Tibial artery (tissue), 4 donors: ENCODE data around the gene SLC25A33.

Experiments
- DNase-seq, 2 donors: peaks; one replicate each; pipeline ENCODE4 v3.0.0-alpha.2; 2019
- H3K27ac ChIP-seq, 2 donors: fragments of 200-600 bp; sonication (generic) in 1 of 2; 1 replicate in 1 of 2; 2 replicates in 1 of 2; pipeline ENCODE4 v1.5.1; 2018 to 2019; ENCODE audit warnings: mild to moderate bottlenecking in 1 of 2
- H3K27me3 ChIP-seq, 2 donors: fragments of 200-600 bp; sonication (generic) in 1 of 2; one replicate each; pipeline versions ENCODE4 v1.5.1 to v1.6.0; 2016 to 2019
- H3K36me3 ChIP-seq, 3 donors: fragments of 200-600 bp; sonication (generic) in 2 of 3; one replicate each; pipeline ENCODE4 v1.5.1; 2016 to 2019; ENCODE audit warnings: mild to moderate bottlenecking in 2 of 3
- H3K4me1 ChIP-seq, 4 donors: fragments of 200-600 bp; sonication (generic) in 2 of 4; 1 replicate in 3 of 4; 2 replicates in 1 of 4; pipeline ENCODE4 v1.5.1; 2016 to 2019
- H3K4me3 ChIP-seq, 2 donors: fragments of 200-600 bp; sonication (generic) in 1 of 2; 1 replicate in 1 of 2; 2 replicates in 1 of 2; pipeline ENCODE4 v1.5.1; 2018 to 2019; ENCODE audit warnings: mild to moderate bottlenecking in 2 of 2
- H3K9me3 ChIP-seq, 3 donors: fragments of 200-600 bp; sonication (generic) in 1 of 3; one replicate each; pipeline ENCODE4 v1.5.1; 2016 to 2019
- intact Hi-C: fragments of 100-400 bp; cut with DNase I; formaldehyde crosslinking; loops from one replicate; pipeline ENCODE4 v1.15.0; 2023; ENCODE audit warnings: low total_unique reads
- TF ChIP-seq, protein P1 (sequence below), 2 experiments: fragments of 200-600 bp in 1 of 2; fragments of 450-650 bp in 1 of 2; IDR thresholded peaks; one replicate each; pipeline ENCODE4 v1.5.1; 2017 to 2019; ENCODE audit warnings: antibody characterized with exemption in 2 of 2, mild to moderate bottlenecking in 1 of 2, moderate library complexity in 1 of 2

Gene SLC25A33

DNA sequence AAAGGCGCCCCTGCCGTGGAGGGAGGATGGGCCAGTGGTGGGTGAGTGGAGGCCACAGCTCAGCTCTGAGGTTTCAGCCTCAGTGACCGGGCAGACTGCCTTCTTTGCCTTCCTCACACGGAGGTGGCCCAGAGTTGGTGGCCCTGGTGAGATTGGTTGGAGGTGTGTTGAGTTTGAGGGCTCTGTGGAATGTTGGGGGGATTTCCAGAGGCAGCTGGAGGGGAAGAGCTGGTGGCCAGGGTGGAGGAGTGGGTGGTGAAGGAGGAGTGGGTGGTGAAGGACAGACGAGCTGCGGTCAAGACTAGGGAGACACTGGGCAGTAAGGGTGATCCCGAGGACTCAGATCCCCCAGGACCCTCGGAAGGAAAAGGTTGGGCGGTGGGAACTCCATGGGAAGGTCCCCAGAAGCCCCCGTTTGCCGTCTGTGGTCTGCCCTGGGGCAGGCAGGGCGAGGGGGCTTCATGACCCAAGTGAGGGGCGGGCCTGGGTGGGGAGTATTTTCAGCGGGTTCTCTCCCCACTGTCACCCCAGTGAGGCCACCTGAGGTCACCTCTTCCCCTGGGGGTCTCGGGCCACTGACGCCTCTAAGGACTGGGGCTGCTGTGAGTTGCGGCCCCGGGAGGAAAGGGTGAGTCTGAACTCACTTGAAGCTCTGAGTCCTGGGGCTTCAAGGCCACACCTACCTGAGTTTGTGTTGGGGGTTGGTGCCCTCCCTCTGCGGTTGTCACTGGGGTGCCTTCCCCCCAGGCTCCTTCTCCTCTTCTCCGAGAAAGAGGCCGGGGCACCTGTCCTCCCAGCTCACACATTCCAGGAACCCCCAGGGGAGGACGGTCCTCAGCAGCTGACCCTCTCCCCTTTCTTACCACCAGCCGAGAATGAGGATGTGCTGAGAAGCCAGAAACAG is 89.5 kb downstream of the SLC25A33 start:
- intact Hi-C loops, result loop anchor here (5.0 kb wide), 1 partner anchor 239 kb away; no protein-coding TSS in a partner anchor
- Histone ChIP-seq H3K9me3 (no peaks in the 10 kb centered on the region), H3K4me1 (peaks cover 0 to 9% (median 5%) of the 10 kb centered on the region in 4 donors), H3K36me3 (no peaks in the 10 kb centered on the region), H3K4me3 (no peak overlapping the region), H3K27me3 (peaks cover 0 to 25% of the 10 kb centered on the region in 2 donors), H3K27ac (no peak overlapping the region)
- TF ChIP-seq, protein P1, sequence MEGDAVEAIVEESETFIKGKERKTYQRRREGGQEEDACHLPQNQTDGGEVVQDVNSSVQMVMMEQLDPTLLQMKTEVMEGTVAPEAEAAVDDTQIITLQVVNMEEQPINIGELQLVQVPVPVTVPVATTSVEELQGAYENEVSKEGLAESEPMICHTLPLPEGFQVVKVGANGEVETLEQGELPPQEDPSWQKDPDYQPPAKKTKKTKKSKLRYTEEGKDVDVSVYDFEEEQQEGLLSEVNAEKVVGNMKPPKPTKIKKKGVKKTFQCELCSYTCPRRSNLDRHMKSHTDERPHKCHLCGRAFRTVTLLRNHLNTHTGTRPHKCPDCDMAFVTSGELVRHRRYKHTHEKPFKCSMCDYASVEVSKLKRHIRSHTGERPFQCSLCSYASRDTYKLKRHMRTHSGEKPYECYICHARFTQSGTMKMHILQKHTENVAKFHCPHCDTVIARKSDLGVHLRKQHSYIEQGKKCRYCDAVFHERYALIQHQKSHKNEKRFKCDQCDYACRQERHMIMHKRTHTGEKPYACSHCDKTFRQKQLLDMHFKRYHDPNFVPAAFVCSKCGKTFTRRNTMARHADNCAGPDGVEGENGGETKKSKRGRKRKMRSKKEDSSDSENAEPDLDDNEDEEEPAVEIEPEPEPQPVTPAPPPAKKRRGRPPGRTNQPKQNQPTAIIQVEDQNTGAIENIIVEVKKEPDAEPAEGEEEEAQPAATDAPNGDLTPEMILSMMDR (IDR thresholded peaks at IDR 0.05), result no peak
- DNase-seq, result no peak

DNA sequence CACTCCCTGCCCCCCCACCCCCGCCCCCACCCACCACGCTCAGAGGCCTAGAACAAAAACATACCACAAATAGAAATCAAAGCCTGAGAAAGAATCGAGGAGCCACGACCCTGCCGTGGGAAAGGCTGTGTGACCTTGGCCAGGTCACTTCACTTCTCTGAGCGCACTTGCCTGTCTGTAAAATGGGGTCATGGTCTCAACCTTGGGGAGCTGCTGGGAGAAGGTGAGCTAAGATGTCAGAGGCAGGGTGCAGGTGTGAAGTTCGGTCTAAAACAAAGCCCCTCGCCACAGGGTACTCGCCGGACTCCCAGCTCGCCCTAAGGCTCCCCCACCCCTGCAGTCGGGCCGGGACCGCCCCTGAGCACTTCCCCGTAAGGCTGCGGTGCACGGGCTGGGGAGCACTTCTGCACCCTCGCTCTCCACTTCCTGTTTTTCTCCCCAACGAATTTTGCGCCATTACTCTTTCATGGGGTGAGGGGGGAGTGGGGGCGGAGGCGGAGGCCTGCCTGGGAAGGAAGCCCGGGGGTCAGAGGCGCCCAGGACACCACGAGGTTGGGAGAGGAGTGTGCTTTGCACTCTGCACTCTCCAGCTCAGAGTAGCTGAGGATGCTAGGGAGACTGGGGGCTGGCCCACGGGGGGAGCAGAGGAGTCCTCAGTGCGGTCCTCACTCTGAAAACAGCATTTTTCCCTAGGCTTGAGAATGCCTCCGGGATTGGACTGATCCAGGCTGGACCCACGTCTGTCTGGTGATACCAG is 90.4 kb downstream of the SLC25A33 start:
- no peak overlapping the region for H3K4me3 ChIP-seq
- H3K27me3 ChIP-seq, result peaks cover 0 to 25% of the 10 kb centered on the region in 2 donors
- H3K9me3 ChIP-seq, result no peaks in the 10 kb centered on the region
- peak; percentile 48 to 78 for DNase-seq
- intact Hi-C loops, result loop anchor here (5.0 kb wide), 1 partner anchor 238 kb away; no protein-coding TSS in a partner anchor
- H3K4me1 ChIP-seq, result peaks cover 0 to 9% (median 5%) of the 10 kb centered on the region in 4 donors
- no peaks in the 10 kb centered on the region for H3K36me3 ChIP-seq
- H3K27ac ChIP-seq, result no peak overlapping the region
- TF ChIP-seq, protein P1 (IDR thresholded peaks at IDR 0.05), result no peak

DNA sequence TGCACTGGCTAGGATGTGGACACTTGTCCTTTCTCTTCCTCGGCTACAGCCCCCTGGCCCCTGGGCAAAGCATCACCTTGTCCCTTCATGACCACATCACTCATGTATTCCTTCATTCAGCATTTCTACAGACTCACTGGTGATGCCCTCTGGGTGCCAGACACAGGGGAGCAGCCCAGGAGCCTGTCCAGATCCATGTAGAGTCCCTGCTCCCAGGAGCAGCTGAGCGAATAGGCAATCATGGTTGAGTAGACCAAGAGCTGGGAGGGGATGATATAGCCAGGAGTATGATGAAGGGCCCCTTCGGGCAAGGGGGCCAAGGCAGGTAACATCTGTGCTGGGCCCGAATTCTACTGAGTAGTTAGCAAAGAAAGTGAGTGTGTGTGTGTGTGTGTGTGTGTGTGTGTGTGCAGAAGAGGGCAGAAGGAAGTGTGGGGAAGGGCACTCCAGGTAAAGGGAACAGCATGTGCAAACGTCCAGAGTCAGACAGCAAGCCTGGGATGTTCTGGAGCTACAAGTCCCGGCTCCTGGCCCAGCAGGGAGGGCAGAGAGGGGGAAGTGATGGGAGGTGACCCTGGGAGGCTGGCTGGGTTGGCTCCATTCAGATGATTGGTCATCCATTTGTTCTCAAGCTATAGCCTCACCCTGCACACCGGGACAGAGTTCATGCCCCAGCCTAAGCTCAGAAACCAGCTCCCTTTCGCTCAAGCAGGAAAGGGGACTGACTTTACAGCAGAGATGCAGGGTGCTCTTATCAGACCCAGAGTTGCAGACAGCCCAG is 91.3 kb downstream of the SLC25A33 start:
- H3K4me3 ChIP-seq, result no peak overlapping the region
- no peak overlapping the region for H3K27ac ChIP-seq
- intact Hi-C loops, result no loop called here
- TF ChIP-seq, protein P1 (IDR thresholded peaks at IDR 0.05), result no peak
- peaks cover 0 to 18% of the 10 kb centered on the region in 2 donors for H3K27me3 ChIP-seq
- H3K4me1 ChIP-seq, result peaks cover 0 to 9% (median 5%) of the 10 kb centered on the region in 4 donors
- H3K9me3 ChIP-seq, result no peaks in the 10 kb centered on the region
- no peaks in the 10 kb centered on the region for H3K36me3 ChIP-seq
- DNase-seq, result no peak

DNA sequence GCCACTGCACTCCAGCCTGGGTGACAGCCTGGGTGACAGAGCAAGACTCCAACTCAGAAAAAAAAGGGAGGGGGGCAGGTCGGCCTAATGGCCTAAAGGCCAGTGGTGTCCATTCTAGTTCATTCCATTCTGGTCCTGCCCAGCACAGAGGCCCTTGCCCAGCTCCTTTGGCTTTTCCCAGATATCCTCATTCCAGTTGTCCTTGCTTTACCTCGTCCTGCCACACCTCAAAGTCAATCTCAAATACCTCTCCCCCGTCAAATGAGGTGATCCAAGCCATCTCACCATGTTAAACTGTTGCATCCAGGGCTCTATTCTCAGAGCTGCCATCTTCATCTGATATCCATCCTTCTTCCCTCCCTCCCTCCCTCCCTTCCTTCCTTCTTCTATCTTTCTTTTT is 92.3 kb downstream of the SLC25A33 start:
- Histone ChIP-seq H3K4me1 (peaks cover 0 to 7% (median 3%) of the 10 kb centered on the region in 4 donors), H3K36me3 (no peaks in the 10 kb centered on the region), H3K4me3 (no peak overlapping the region), H3K9me3 (no peaks in the 10 kb centered on the region), H3K27me3 (peaks cover 0 to 9% of the 10 kb centered on the region in 2 donors), H3K27ac (no peak overlapping the region)
- intact Hi-C loops, result no loop called here
- DNase-seq, result no peak
- TF ChIP-seq, protein P1 (IDR thresholded peaks at IDR 0.05), result no peak

DNA sequence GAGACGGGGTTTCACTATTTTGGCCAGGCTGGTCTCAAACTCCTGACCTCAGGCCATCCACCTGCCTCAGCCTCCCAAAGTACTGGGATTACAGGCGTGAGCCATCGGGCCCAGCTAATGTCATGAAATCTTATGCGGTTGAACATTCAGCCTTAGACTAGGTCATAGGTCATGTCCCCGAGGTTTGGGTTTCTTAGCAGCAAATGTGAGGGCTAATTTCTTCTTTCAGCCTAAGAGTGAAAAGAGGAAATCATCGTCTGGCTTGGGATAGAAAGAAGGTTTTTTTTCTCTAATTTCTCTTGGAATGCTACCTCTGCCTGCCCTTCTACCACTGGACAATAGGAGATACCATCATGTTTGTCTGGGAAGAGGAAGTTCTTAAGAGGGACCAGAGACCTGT is 94.2 kb downstream of the SLC25A33 start:
- Histone ChIP-seq H3K27ac (no peak overlapping the region), H3K36me3 (no peaks in the 10 kb centered on the region), H3K4me1 (no peaks in the 10 kb centered on the region), H3K9me3 (no peaks in the 10 kb centered on the region), H3K27me3 (peaks cover 0 to 4% of the 10 kb centered on the region in 2 donors), H3K4me3 (no peak overlapping the region)
- intact Hi-C loops, result no loop called here
- no peak for DNase-seq
- TF ChIP-seq, protein P1 (IDR thresholded peaks at IDR 0.05), result no peak
